ENCODE measurements around the gene PGAP1. TPM values are rescaled to one million over a fixed set of nuclear protein-coding genes. Genes with fewer than 3 reads are reported as not detected.

The PGAP1 gene
- total RNA-seq, 1 donor from 2014 or later, result 22.8 TPM

- no peak overlapping the region for H2AFZ ChIP-seq (ENCODE audit: low read depth, low read length)
- Mint-ChIP-seq H3K27ac (ENCODE audit: unreplicated experiment) (no peak overlapping the region), H3K9me3 (ENCODE audit: unreplicated experiment) (no peaks in the 10 kb centered on the region), H3K4me1 (ENCODE audit: low read depth, unreplicated experiment) (no peaks in the 10 kb centered on the region), H3K27me3 (ENCODE audit: low read depth, unreplicated experiment) (no peaks in the 10 kb centered on the region), H3K4me3 (ENCODE audit: unreplicated experiment) (no peak overlapping the region), H3K36me3 (ENCODE audit: low read depth, unreplicated experiment) (peaks cover 5% of the 10 kb centered on the region)
- H3K79me2 ChIP-seq (ENCODE audit: insufficient read depth, low read length), result peaks cover 7% of the 10 kb centered on the region
- DNase-seq (ENCODE audit: low read depth) (no peak), FAIRE-seq (no peak)
- no peaks in the 10 kb centered on the region for H3K27me3 ChIP-seq (ENCODE audit: insufficient read depth, low read length)
- H3K27ac ChIP-seq (ENCODE audit: low read depth, low read length), result no peak overlapping the region
- H3K4me1 ChIP-seq (ENCODE audit: insufficient read depth, low read length), result no peaks in the 10 kb centered on the region
- H3K4me3 ChIP-seq (ENCODE audit: insufficient read depth, low read depth, low read length), result no peak overlapping the region
- H3K36me3 ChIP-seq (ENCODE audit: insufficient read depth, low read length), result peaks cover 43% of the 10 kb centered on the region
- TF ChIP-seq CTCF (IDR thresholded peaks at IDR 0.05; ENCODE audit: insufficient read depth, low read depth, low read length) (no peak), EZH2 (IDR thresholded peaks at IDR 0.05; ENCODE audit: insufficient read depth, low read length) (no peak)
- H3K4me2 ChIP-seq (ENCODE audit: low read length), result no peak overlapping the region
- H3K9me3 ChIP-seq (ENCODE audit: insufficient read depth, low read depth, low read length), result no peaks in the 10 kb centered on the region
- no peak overlapping the region for H3K9ac ChIP-seq (ENCODE audit: low read length)
- H4K20me1 ChIP-seq (ENCODE audit: insufficient read depth, low read length), result peaks cover 2% of the 10 kb centered on the region
These were observed 133.6 kb downstream of the PGAP1 start for GRCh38 chr2:196792865-196793264.

GRCh38 chr2:196783431-196784094, 142.9 kb downstream of the PGAP1 start:
- Histone ChIP-seq H4K20me1 (ENCODE audit: insufficient read depth, low read length) (peaks cover 5% of the 10 kb centered on the region), H3K9me3 (ENCODE audit: insufficient read depth, low read depth, low read length) (no peaks in the 10 kb centered on the region), H3K79me2 (ENCODE audit: insufficient read depth, low read length) (peaks cover 4% of the 10 kb centered on the region), H2AFZ (ENCODE audit: low read depth, low read length) (no peak overlapping the region), H3K36me3 (ENCODE audit: insufficient read depth, low read length) (peaks cover 45% of the 10 kb centered on the region), H3K4me1 (ENCODE audit: insufficient read depth, low read length) (peaks cover 6% of the 10 kb centered on the region), H3K27me3 (ENCODE audit: insufficient read depth, low read length) (no peaks in the 10 kb centered on the region), H3K9ac (ENCODE audit: low read length) (no peak overlapping the region), H3K4me2 (ENCODE audit: low read length) (peak overlapping the region; percentile 13), H3K4me3 (ENCODE audit: insufficient read depth, low read depth, low read length) (no peak overlapping the region), H3K27ac (ENCODE audit: low read depth, low read length) (peak overlapping the region; percentile 14)
- H3K9me3 Mint-ChIP-seq (ENCODE audit: unreplicated experiment), result no peaks in the 10 kb centered on the region
- H3K36me3 Mint-ChIP-seq (ENCODE audit: low read depth, unreplicated experiment), result peaks cover 11% of the 10 kb centered on the region
- TF ChIP-seq EZH2 (IDR thresholded peaks at IDR 0.05; ENCODE audit: insufficient read depth, low read length), result no peak
- TF ChIP-seq CTCF (IDR thresholded peaks at IDR 0.05; ENCODE audit: insufficient read depth, low read depth, low read length), result no peak
- no peak overlapping the region for H3K4me3 Mint-ChIP-seq (ENCODE audit: unreplicated experiment)
- H3K27ac Mint-ChIP-seq (ENCODE audit: unreplicated experiment), result peak overlapping the region; percentile 21
- H3K27me3 Mint-ChIP-seq (ENCODE audit: low read depth, unreplicated experiment), result no peaks in the 10 kb centered on the region
- FAIRE-seq, result peak; percentile 85
- DNase-seq (ENCODE audit: low read depth), result peak; percentile 61
- H3K4me1 Mint-ChIP-seq (ENCODE audit: low read depth, unreplicated experiment), result peaks cover 8% of the 10 kb centered on the region

Other genes starting within 250 kb of the PGAP1 start
- 38.1 and 43.2 TPM in 2 replicates for gene GTF3C3, start 127.0 kb downstream of the PGAP1 start, total RNA-seq
- gene C2orf66, start 117.4 kb downstream of the PGAP1 start, total RNA-seq, result 0.29 and 0.54 TPM in 2 replicates